ENCODE data around the gene LYPD6B. TPM values are rescaled to one million over a fixed set of nuclear protein-coding genes. Genes with fewer than 3 reads are reported as not detected.

The LYPD6B gene
- total and polyA plus RNA-seq, 2 donors (not counting 1 experiment from before 2014, with no cell fraction given): 1.5 to 2.7 TPM

DNA sequence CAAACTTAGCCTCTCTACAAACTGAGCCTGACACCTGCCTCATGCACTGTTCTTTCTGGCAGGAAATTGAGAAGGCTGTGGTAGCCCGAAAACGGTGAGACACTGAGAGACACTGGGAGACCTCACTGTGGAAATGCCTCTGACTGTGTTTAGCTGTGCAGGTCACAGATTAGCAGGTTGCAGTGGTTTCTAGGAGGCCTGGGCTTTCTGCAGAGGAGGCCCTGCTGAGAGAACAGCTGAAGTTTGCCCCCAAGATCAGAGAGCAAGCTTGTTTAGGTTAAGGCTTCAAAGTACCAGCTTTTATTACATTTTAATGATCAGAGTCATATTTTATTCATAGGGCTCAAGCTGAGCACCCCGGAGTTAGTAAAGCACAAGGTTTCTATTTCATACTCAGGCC is 223.2 kb downstream of the LYPD6B start:
- Histone ChIP-seq H3K27ac (ENCODE audit: low read length in 2 of 2) (no peak overlapping the region), H4K20me1 (ENCODE audit: control insufficient read depth, insufficient read depth, low read length, poor library complexity, severe bottlenecking) (no peaks in the 10 kb centered on the region), H3K79me2 (ENCODE audit: control insufficient read depth, insufficient read depth, low read length) (no peaks in the 10 kb centered on the region), H3K4me1 (ENCODE audit: control insufficient read depth in 2 of 2, insufficient read depth in 2 of 2, low read length in 2 of 2) (no peaks in the 10 kb centered on the region), H3K9ac (ENCODE audit: low read length) (no peak overlapping the region), H3K9me3 (ENCODE audit: control extremely low read depth in 1 of 3, control insufficient read depth in 2 of 3, insufficient read depth in 1 of 3, low read length in 2 of 3) (peaks cover 0 to 9% (median 0%) of the 10 kb centered on the region in 3 donors), H3K36me3 (replicated peaks in 1 of 2; ENCODE audit: control extremely low read depth in 1 of 2, control insufficient read depth in 1 of 2, extremely low read depth in 1 of 2, insufficient read depth in 2 of 2, low read length in 1 of 2) (no peaks in the 10 kb centered on the region), H3K27me3 (replicated peaks in 1 of 4; ENCODE audit: control extremely low read depth in 1 of 4, control insufficient read depth in 3 of 4, insufficient read depth in 4 of 4, low read length in 3 of 4) (no peaks in the 10 kb centered on the region), H3K4me3 (ENCODE audit: control extremely low read depth in 1 of 5, extremely low read depth in 1 of 5, insufficient read depth in 1 of 5, low read depth in 2 of 5, low read length in 4 of 5) (no peak overlapping the region), H2AFZ (ENCODE audit: insufficient read depth, low read depth, low read length, poor library complexity, severe bottlenecking) (no peak overlapping the region), H3K4me2 (replicated peaks; ENCODE audit: low read depth, low read length, poor library complexity, severe bottlenecking) (no peak overlapping the region)
- no peaks in the 10 kb centered on the region for H3K4me1 Mint-ChIP-seq
- ATAC-seq (ENCODE audit: low read depth): no peak
- H3K27me3 Mint-ChIP-seq: peaks cover 19% of the 10 kb centered on the region
- no peak for TF ChIP-seq EZH2 (IDR thresholded peaks at IDR 0.05; ENCODE audit: borderline replicate concordance, insufficient read depth, low read depth, low read length, poor library complexity, severe bottlenecking)
- TF ChIP-seq, protein P1, sequence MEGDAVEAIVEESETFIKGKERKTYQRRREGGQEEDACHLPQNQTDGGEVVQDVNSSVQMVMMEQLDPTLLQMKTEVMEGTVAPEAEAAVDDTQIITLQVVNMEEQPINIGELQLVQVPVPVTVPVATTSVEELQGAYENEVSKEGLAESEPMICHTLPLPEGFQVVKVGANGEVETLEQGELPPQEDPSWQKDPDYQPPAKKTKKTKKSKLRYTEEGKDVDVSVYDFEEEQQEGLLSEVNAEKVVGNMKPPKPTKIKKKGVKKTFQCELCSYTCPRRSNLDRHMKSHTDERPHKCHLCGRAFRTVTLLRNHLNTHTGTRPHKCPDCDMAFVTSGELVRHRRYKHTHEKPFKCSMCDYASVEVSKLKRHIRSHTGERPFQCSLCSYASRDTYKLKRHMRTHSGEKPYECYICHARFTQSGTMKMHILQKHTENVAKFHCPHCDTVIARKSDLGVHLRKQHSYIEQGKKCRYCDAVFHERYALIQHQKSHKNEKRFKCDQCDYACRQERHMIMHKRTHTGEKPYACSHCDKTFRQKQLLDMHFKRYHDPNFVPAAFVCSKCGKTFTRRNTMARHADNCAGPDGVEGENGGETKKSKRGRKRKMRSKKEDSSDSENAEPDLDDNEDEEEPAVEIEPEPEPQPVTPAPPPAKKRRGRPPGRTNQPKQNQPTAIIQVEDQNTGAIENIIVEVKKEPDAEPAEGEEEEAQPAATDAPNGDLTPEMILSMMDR (IDR thresholded peaks at IDR 0.05): no peak
- no peaks in the 10 kb centered on the region for H3K9me3 Mint-ChIP-seq (ENCODE audit: insufficient read depth)
- no peak overlapping the region for H3K4me3 Mint-ChIP-seq
- no peak overlapping the region for H3K27ac Mint-ChIP-seq
- 57% methylated on average over 2 of the region's 3 CpGs for WGBS (ENCODE audit: insufficient coverage)
- intact Hi-C loops (cut with micrococcal nuclease): no loop called here
- DNase-seq: no peak
- ChIA-PET CTCF (interaction anchor here (0.8 to 1.1 kb wide), 2 partner anchors 51 to 245 kb away, joined by 3 to 4 read pairs; no protein-coding TSS in a partner anchor), POLR2A (no interaction called here)

Other genes starting within 250 kb of the LYPD6B start
- 6.0 and 6.1 TPM in 2 replicates for gene KIF5C, start 163.5 kb upstream of the LYPD6B start, total RNA-seq
- 1.9 and 3.3 TPM in 2 replicates for gene KIF5C, start 163.5 kb upstream of the LYPD6B start, polyA plus RNA-seq

Measured in B cell (primary cell).